Activated B cell treated with CpG ODN at 0.5 μM for 24 hours (primary cell): ENCODE measurements around the gene COMP. TPM values are rescaled to one million over a fixed set of nuclear protein-coding genes. Genes with fewer than 3 reads are reported as not detected.

Experiments used
- ATAC-seq: fragments of 200-7000 bp; cut with Tn5 transposase; one replicate; pipeline ENCODE4 v1.10.0; 2021; ENCODE audit warnings: low read depth, mild to moderate bottlenecking, moderate library complexity
- CTCF ChIA-PET: fragments of 350-600 bp; sonication (Branson Sonifier 250); formaldehyde crosslinking; loops from one replicate; lab custom pipeline; 2021; ENCODE audit warnings: antibody characterized with exemption; lab: Charles Lee
- POLR2A ChIA-PET: fragments of 350-600 bp; sonication (Branson Sonifier 250); formaldehyde crosslinking; loops from one replicate; lab custom pipeline; 2021; ENCODE audit warnings: antibody characterized with exemption; lab: Charles Lee
- DNase-seq: peaks from one replicate; pipeline ENCODE4 v3.0.0; 2022
- H3K27ac Mint-ChIP-seq: one replicate; pipeline ENCODE4 v1.8.0; 2020; ENCODE audit warnings: mixed read lengths
- H3K27me3 Mint-ChIP-seq: one replicate; pipeline ENCODE4 v1.8.0; 2021; ENCODE audit warnings: mixed read lengths
- H3K36me3 Mint-ChIP-seq: one replicate; pipeline ENCODE4 v1.8.0; 2021; ENCODE audit warnings: low read depth, mixed read lengths
- H3K4me1 Mint-ChIP-seq: one replicate; pipeline ENCODE4 v1.8.0; 2021; ENCODE audit warnings: mixed read lengths
- H3K4me3 Mint-ChIP-seq: one replicate; pipeline ENCODE4 v1.8.0; 2020; ENCODE audit warnings: mild to moderate bottlenecking, mixed read lengths
- H3K9me3 Mint-ChIP-seq: one replicate; pipeline ENCODE4 v1.8.0; 2020; ENCODE audit warnings: mixed read lengths
- CTCF ChIP-seq: fragments of 200-600 bp; IDR thresholded peaks from one replicate; pipeline ENCODE4 v1.8.0; 2022; ENCODE audit warnings: antibody characterized with exemption, mild to moderate bottlenecking
- intact Hi-C: fragments of 100-400 bp; cut with micrococcal nuclease; formaldehyde crosslinking; loops from one replicate; pipeline ENCODE4 v1.15.1; 2024
- total RNA-seq: library from RNA; stranded (reverse); gene quantifications from 2 replicates; pipeline ENCODE4 v1.2.3, GENCODE V29; 2022

COMP gene
- total RNA-seq, 1 donor from 2014 or later: 0.16 TPM

GRCh38 chr19:18743784-18744418 lies 47.2 kb downstream of the COMP start:
- DNase-seq (no peak), ATAC-seq (no peak)
- CTCF ChIA-PET: no interaction called here
- no peaks in the 10 kb centered on the region for H3K9me3 Mint-ChIP-seq
- POLR2A ChIA-PET: no interaction called here
- H3K36me3 Mint-ChIP-seq: no peaks in the 10 kb centered on the region
- TF ChIP-seq CTCF: no peak
- H3K27ac Mint-ChIP-seq: no peak overlapping the region
- no peak overlapping the region for H3K4me3 Mint-ChIP-seq
- no peaks in the 10 kb centered on the region for H3K4me1 Mint-ChIP-seq
- H3K27me3 Mint-ChIP-seq: no peaks in the 10 kb centered on the region
- intact Hi-C loops: no loop called here

DNA sequence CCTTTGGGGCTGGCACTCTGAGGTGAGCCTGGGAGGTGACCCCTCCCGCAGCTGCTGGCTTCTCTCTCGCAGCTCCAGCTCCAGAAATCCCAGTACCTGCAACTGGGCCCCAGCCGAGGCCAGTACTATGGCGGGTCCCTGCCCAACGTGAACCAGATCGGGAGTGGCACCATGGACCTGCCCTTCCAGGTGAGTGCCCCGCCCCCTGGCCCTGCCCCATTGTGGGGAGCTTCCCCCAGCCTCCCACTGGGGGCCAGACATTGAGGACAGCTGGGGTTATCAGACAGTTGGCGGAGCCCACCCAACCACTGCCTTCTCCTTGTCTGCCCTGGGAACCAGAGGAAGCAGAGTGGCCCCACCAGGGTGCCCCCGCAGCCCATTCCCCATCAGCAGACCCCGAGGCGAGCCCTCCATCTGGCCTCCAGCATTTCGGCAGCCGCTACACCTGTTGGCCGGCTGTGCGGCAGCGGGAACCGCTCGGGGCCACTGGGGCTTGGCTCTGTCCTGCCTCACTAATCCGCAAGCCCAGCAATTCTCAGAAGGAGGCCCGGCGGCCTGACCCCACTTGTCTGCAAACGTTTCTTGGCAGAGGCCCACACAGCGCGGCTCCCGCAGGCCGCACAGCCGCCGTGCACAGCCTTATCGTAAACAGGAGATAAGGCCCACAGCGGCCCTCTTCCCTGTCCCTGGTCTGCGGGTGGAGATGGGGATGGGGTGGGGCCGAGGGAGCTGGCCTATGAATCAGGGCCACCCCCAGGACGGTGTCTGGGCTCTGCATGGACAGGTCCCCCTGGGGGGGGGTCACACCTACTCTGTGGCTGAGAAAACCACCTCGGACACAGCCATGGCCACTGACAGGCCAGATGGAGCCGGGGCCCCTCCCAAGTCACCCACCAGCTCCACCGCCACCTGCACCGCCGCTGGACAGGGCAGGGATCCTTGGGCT lies 48.0 kb downstream of the COMP start:
- H3K27me3 Mint-ChIP-seq: no peaks in the 10 kb centered on the region
- TF ChIP-seq CTCF: no peak
- POLR2A ChIA-PET: no interaction called here
- CTCF ChIA-PET: no interaction called here
- no peaks in the 10 kb centered on the region for H3K36me3 Mint-ChIP-seq
- H3K9me3 Mint-ChIP-seq: no peaks in the 10 kb centered on the region
- no peaks in the 10 kb centered on the region for H3K4me1 Mint-ChIP-seq
- intact Hi-C loops: no loop called here
- ATAC-seq (no peak), DNase-seq (no peak)
- no peak overlapping the region for H3K27ac Mint-ChIP-seq
- no peak overlapping the region for H3K4me3 Mint-ChIP-seq

GRCh38 chr19:18742324-18742723 lies 48.8 kb downstream of the COMP start:
- no peaks in the 10 kb centered on the region for H3K36me3 Mint-ChIP-seq
- no peak overlapping the region for H3K27ac Mint-ChIP-seq
- ChIA-PET POLR2A (no interaction called here), CTCF (no interaction called here)
- H3K4me3 Mint-ChIP-seq: no peak overlapping the region
- ATAC-seq (no peak), DNase-seq (no peak)
- intact Hi-C loops: no loop called here
- TF ChIP-seq CTCF: no peak
- H3K27me3 Mint-ChIP-seq: no peaks in the 10 kb centered on the region
- H3K9me3 Mint-ChIP-seq: no peaks in the 10 kb centered on the region
- no peaks in the 10 kb centered on the region for H3K4me1 Mint-ChIP-seq

- Mint-ChIP-seq H3K27ac (no peak overlapping the region), H3K36me3 (no peaks in the 10 kb centered on the region), H3K27me3 (no peaks in the 10 kb centered on the region), H3K4me3 (no peak overlapping the region), H3K4me1 (no peaks in the 10 kb centered on the region), H3K9me3 (no peaks in the 10 kb centered on the region)
- ChIA-PET CTCF (no interaction called here), POLR2A (no interaction called here)
- ATAC-seq (no peak), DNase-seq (no peak)
- no peak for TF ChIP-seq CTCF
- intact Hi-C loops: no loop called here
Observed at GRCh38 chr19:18741124-18742121, 49.7 kb downstream of the COMP start.
